GM20000 (cell line): ENCODE data around the gene ARHGAP26.
"Not testable (repeated sequence)": the region's sequence is repeated elsewhere in the genome, so short reads cannot be mapped to it uniquely, and the experiment has no call there.

Experiments
- DNase-seq: peaks from one replicate; pipeline ENCODE4 v3.0.0; 2012; ENCODE audit warnings: low spot score
- TF ChIP-seq, protein P1 (sequence below): IDR thresholded peaks from 2 replicates; pipeline ENCODE4 v1.5.1; 2012; ENCODE audit warnings: mild to moderate bottlenecking, control low read depth; ENCODE audit errors: extremely low read depth, missing control alignments

ARHGAP26 gene

DNA sequence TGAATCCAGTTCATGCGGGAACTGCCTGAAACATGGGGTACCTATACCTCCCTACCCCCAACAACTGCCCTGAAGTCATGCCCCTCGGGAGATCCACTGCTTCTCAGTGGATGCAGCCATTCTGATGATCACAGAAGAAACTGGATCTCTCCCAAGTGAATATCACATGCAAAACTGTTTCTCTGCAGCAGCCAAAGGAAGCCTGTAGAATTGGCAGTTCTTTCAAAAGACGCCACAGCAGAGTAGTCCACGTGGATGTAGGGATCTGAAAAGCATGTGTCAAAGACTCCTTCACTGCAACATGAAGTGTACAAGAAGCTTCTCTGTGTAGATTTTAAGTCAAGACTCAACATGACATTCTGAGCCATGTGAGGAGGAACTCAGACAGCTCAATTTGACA lies 346.6 kb downstream of the ARHGAP26 start:
- TF ChIP-seq, protein P1, sequence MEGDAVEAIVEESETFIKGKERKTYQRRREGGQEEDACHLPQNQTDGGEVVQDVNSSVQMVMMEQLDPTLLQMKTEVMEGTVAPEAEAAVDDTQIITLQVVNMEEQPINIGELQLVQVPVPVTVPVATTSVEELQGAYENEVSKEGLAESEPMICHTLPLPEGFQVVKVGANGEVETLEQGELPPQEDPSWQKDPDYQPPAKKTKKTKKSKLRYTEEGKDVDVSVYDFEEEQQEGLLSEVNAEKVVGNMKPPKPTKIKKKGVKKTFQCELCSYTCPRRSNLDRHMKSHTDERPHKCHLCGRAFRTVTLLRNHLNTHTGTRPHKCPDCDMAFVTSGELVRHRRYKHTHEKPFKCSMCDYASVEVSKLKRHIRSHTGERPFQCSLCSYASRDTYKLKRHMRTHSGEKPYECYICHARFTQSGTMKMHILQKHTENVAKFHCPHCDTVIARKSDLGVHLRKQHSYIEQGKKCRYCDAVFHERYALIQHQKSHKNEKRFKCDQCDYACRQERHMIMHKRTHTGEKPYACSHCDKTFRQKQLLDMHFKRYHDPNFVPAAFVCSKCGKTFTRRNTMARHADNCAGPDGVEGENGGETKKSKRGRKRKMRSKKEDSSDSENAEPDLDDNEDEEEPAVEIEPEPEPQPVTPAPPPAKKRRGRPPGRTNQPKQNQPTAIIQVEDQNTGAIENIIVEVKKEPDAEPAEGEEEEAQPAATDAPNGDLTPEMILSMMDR: no peak
- DNase-seq: no peak

DNA sequence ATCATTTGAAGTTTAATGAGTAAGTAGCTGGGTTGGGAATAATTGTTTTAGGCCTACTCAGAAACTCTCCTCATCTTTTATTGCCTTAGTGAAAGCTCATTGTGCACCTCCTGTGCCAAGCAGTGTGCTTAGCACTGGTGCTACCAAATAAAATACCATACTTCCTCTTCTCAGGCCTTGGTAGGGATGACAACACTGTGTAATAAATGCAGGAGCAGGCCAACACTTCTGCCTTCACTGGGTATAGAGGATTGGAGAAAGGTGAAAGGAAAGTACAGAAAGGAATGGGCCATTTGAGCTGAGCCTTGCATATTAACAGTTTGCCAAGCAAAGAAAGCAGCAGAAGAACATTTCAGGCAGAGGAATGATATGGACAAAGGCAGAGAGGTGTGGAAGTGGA lies 347.6 kb downstream of the ARHGAP26 start:
- no peak for DNase-seq
- TF ChIP-seq, protein P1: no peak

DNA sequence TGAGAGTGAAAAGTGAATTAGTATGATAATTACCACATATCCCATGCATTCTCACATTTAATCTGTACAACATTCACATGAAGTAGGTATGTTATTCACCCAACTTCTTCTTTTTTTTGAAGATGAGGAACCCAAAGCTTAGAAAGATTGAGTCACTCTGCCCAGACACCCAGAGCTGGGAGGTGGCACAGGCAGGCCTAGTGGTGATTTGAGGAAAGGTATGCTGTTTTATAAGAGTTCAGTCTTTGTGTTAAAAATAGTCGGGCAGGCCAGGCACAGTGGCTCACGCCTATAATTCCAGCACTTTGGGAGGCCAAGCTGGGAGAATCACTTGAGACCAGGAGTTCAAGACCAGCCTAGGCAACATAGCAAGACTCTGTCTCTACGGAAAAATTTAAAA lies 348.0 kb downstream of the ARHGAP26 start:
- no peak for DNase-seq
- TF ChIP-seq, protein P1: no peak

DNA sequence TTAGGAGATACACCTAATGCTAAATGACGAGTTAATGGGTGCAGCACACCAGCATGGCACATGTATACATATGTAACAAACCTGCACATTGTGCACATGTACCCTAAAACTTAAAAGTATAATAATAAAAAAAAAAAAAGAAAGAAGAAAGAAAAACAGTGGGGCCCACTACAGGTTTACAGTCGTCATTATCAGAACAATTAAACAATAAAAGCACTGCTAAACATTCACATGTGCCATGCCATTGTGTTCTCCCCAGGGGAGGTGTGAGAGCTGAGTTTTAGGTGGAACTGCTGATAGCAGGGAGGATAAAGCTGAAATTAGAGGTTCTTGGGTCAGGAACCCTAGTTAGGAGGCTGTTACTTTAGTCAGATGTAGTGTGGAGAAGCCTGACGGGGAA lies 348.6 kb downstream of the ARHGAP26 start:
- DNase-seq: not testable (repeated sequence)

DNA sequence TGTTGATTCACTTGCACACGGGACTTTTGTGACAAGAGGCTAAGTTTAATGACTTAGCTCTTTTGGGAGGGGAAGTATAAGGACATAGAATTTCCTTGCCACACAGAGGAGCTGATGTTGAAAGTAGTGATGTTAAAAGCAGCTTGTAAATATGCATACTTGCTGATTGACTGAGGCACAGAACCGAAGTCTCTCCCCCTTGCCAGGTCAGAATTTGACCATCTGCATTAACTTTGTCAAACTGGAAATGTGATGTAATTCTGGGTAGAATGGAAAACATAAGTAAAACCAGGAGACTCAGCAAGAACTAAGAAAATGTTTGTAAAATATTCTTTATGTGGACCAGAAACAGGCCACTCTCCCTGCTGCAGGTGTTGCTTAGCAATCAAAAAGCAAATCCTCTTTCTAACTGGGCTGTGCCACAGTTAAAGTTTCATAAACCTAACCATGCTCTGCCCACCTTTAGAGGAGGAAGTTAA lies 349.2 kb downstream of the ARHGAP26 start:
- DNase-seq: no peak
- TF ChIP-seq, protein P1: no peak

DNA sequence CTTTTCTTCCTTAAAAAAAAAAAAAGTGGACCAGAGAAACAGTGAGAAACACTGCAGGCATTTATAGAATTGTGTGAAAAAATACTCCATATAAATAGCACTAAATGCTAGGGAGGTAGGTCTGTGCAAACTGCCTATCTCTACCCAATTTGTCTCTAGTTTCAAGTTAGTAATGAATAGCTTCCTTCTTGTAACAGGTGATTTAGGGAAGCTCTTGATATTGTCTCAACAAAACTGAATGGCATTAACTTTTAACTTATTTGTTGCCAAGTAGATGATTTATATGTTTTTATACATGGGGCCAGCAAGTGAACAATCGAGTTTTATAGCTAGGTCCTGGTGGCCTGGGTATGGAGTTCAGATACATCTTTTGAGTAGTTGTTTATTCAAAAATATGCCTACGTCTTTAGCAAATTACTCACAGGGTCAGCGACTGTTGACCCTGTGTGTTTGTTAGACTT lies 349.7 kb downstream of the ARHGAP26 start:
- TF ChIP-seq, protein P1: no peak
- DNase-seq: no peak

DNA sequence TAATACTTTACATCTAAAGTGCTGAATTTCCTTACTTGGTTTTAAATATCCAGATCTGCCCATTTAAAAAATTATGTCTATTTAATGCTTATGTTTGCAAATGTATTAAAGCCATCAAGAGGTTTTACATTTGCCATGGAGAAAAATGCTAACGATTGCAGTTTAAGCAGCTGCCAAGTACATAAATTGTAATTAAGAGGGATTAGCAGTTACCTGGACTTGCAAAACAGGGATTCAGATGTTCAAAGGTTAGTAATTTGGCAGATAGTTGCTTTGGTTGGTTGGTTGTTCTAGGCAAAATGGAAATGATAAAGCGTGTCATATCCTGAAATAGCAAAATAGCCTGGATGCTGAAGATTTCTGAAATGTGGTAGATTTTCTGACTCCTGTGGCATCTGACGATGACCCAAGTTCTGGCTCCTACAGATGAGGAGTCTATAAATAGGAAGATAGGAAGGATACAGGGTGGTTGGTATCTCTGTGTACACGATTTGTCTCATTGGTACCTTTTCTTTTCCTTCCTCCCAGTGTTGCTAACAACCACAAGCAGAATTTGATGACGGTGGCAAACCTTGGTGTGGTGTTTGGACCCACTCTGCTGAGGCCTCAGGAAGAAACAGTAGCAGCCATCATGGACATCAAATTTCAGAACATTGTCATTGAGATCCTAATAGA lies 350.4 kb downstream of the ARHGAP26 start:
- no peak for DNase-seq
- TF ChIP-seq, protein P1: no peak

DNA sequence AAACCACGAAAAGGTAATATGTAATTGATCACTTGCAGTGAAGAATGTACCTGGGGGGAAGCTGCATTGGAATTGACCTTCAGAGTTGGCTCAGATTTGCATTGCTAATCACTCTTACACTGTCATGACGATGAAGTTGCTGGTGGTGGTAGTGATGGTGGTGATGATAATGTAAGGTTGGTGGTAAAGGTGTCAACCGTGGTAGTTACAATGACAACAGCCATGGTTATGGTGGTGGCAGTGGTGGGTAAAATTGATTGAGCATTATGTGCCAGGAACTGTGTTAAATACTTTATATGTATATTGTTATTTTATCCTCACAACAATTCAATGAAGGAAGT lies 350.9 kb downstream of the ARHGAP26 start:
- TF ChIP-seq, protein P1: no peak
- no peak for DNase-seq
